Measurements from ENCODE around the gene CRACR2A. TPM values are rescaled to one million over a fixed set of nuclear protein-coding genes. Genes with fewer than 3 reads are reported as not detected.

CRACR2A gene
- total and polyA plus RNA-seq, 2 of the 4 experiments (the other 2 are of a cell fraction) = 0.54 to 0.60 TPM

GRCh38 chr12:3622822-3623690, 129.9 kb downstream of the CRACR2A start (continued):
- no peak for TF ChIP-seq RAD21 (IDR thresholded peaks at IDR 0.05; ENCODE audit: low read length)

- Histone ChIP-seq H3K56ac (ENCODE audit: extremely low read depth, insufficient read depth, low read length) (no peak overlapping the region), H2BK20ac (ENCODE audit: low read depth, low read length) (no peak overlapping the region), H2BK5ac (ENCODE audit: low read depth, low read length, poor library complexity, severe bottlenecking) (no peak overlapping the region), H2BK120ac (ENCODE audit: low read depth, low read length) (no peak overlapping the region), H3K27ac (ENCODE audit: insufficient read depth, low read length) (no peak overlapping the region), H3K4me1 (ENCODE audit: control insufficient read depth, insufficient read depth, low read length) (no peaks in the 10 kb centered on the region), H4K5ac (ENCODE audit: low read depth, low read length) (no peak overlapping the region), H4K8ac (ENCODE audit: low read depth in 2 of 2, low read length in 2 of 2) (no peak overlapping the region), H4K20me1 (ENCODE audit: insufficient read depth, low read length) (no peaks in the 10 kb centered on the region), H2AK9ac (replicated peaks; ENCODE audit: low read depth, low read length, poor library complexity) (no peak overlapping the region), H3K79me1 (ENCODE audit: low read depth in 1 of 2, low read length in 2 of 2) (no peaks in the 10 kb centered on the region), H4K91ac (ENCODE audit: insufficient read depth, low read depth, low read length) (no peak overlapping the region), H3K18ac (ENCODE audit: low read depth, low read length) (no peak overlapping the region), H2BK15ac (ENCODE audit: low read depth, low read length) (no peak overlapping the region), H3K9me1 (ENCODE audit: insufficient read depth, low read length) (no peaks in the 10 kb centered on the region), H3K9ac (ENCODE audit: low read depth, low read length) (no peak overlapping the region), H2AK5ac (ENCODE audit: low read depth, low read length) (no peak overlapping the region), H2AFZ (replicated peaks; ENCODE audit: low read length, poor library complexity) (no peak overlapping the region), H3K4me2 (ENCODE audit: low read depth, low read length) (no peak overlapping the region), H3K14ac (replicated peaks; ENCODE audit: low read depth, low read length) (no peak overlapping the region), H3K36me3 (ENCODE audit: control insufficient read depth, insufficient read depth, low read length) (no peaks in the 10 kb centered on the region), H3K27me3 (ENCODE audit: control insufficient read depth, insufficient read depth, low read length) (peaks cover 8% of the 10 kb centered on the region), H3K23ac (ENCODE audit: low read depth, low read length) (no peak overlapping the region), H3K4me3 (ENCODE audit: insufficient read depth, low read depth, low read length) (no peak overlapping the region), H3K9me3 (ENCODE audit: control insufficient read depth, insufficient read depth, low read length) (no peaks in the 10 kb centered on the region), H3K4ac (ENCODE audit: low read depth, low read length) (no peak overlapping the region)
- no CpG with 5 or more reads among the region's 2 CpGs for WGBS, 2 experiments (ENCODE audit: extremely low coverage in 2 of 2, insufficient read length in 1 of 2)
- dilution Hi-C loops (cut with HindIII; ENCODE audit: low sequenced_read_pairs, unreplicated experiment) (no loop called here), intact Hi-C loops (cut with micrococcal nuclease) (no loop called here), in situ Hi-C loops (cut with MboI; ENCODE audit: low sequenced_read_pairs) (no loop called here)
- TF ChIP-seq MXI1 (IDR thresholded peaks at IDR 0.05; ENCODE audit: borderline replicate concordance, low read depth, low read length) (no peak), USF2 (IDR thresholded peaks at IDR 0.05; ENCODE audit: low read depth, low read length) (no peak), CHD1 (IDR thresholded peaks at IDR 0.05; ENCODE audit: low read depth, low read length) (no peak), NFE2L2 (IDR thresholded peaks at IDR 0.05; ENCODE audit: low read depth, low read length) (no peak)
- DNase-seq = no peak
- no peak for ATAC-seq (ENCODE audit: low read depth)
- CTCF ChIA-PET = no interaction called here
- BruUV-seq (replicated peaks) = no TSS peak
- POLR2A ChIA-PET (ENCODE audit: unreplicated experiment) = no interaction called here
Measured at GRCh38 chr12:3622021-3622821, 130.7 kb downstream of the CRACR2A start.

Measured in IMR-90 (cell line).